GM21737 (cell line): ENCODE data around the gene HOXC9.
"Not testable (repeated sequence)": the region's sequence is repeated elsewhere in the genome, so short reads cannot be mapped to it uniquely, and the experiment has no call there.

Experiments
- ATAC-seq: cut with Tn5 transposase; IDR thresholded peaks from one replicate; pipeline ENCODE4 v1.9.1; 2021; ENCODE audit warnings: mild to moderate bottlenecking, moderate library complexity; ENCODE audit not compliant: unreplicated experiment

Gene HOXC9

GRCh38 chr12:54036620-54037359 lies 36.8 kb downstream of the HOXC9 start:
- no peak for ATAC-seq

DNA sequence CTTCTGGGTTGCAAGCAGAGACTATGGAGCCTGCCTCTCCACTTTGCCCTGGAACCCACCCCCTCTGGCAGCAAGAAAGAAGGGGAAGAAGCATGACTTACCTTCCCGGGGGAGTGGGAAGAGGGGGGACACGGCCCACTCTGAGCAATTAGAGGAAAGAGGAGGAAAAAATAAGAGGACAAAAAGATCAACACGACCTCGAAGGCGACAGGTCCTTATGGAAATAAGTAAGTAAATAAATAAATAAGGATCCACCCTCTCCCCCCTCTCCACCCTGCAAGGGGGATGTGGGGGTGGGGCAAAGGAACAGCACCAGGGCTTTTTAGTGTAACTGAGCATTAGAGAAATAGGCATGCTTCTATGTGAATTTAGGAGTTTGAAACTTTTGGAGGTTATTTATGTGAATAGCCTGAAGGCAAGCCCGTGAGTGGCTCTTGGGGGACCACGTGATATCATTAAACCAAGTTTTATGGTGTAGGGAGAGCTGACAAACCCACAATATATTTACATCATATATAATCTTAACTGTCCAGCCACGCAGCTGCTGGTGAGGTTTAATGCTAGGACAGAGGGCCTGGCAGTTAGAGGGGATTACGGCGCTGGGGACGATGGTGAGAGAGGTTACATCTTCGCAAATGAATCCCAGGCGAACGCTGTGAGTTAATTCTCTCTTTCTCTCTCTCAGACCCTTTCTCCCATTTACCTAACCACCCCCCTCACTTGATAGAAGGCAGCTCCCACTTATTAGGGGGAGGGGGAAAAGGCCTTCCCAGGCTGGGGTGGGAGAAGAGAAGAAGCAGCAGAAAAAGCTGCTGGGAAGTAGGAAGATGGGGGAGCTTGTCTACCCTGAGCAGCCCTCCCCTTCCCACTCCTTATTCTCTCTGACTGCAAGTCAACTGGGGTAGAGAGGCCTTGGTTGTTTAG lies 37.7 kb downstream of the HOXC9 start:
- no peak for ATAC-seq

DNA sequence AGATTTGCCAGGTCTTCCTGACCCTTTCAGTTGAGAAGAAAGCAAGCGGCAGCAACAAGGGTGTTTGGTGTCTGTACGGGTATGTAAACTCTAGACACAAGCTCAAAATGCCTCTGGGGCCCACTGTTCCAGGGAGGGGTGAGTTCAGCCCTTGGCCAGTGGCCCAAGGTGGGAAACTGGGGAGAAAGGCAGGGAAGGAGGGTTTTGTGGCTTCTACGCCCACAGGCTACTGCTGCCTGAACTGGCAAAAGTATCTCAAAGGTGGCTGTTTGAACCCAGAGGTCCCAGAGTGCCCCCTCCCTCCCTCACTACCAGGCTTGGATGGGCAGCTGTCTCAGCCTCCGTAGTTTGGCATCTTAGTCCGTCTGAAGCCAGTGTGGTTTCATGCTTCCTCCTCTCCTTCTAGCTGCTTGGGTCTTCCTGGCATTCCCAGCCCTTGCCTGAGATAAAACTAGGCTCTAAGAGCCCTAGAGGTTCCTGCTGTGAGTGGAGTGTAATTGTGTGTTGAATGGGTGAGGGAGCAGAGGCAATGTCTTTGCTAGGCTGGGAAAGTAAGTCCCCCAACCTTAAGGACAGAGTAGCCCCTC lies 38.4 kb downstream of the HOXC9 start:
- ATAC-seq: no peak

DNA sequence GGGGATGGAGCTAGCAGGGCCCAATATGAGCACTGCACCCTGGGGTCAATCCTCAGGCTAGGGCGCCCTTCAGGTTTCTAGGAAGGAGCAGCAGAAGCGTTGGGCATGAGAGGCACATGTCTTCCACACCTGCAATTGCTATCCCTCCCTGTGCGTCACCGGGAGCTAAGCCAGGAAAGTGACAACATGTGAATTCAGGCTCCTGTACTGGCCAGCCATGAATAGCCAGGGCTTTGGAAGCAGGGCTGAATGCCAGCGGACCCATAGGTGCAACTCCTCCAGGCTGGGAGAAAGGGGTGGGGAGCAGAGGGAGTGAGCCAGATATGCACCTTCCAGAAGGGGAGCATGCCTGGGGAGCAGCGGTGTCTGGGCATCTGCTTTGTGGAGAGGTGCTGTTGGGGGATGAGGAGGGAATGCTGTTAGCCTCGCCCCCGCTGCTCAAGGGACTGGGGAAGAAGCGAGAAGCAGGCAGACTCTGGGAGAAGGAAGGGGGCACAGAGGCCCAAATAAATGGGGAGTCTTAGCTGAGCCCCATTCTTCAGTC lies 39.0 kb downstream of the HOXC9 start:
- ATAC-seq: no peak

GRCh38 chr12:54039417-54040147 lies 39.6 kb downstream of the HOXC9 start:
- no peak for ATAC-seq

DNA sequence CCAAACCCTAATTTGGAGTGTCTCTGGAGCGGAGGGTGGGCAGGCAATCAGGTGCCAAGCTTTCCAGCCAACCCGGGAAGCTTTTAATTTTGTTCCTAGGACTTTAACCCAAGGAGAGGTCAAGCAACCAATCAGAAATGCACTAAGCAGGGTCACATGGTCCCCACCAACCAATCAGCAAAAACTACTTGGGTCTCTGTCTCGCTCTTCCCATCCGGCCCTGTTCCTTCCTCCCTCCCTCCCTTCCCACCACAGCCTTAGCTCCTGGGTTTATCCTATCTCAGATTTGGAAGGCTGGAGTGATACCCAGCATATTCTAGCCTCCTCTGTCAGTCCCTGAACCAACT lies 40.2 kb downstream of the HOXC9 start:
- ATAC-seq: no peak

DNA sequence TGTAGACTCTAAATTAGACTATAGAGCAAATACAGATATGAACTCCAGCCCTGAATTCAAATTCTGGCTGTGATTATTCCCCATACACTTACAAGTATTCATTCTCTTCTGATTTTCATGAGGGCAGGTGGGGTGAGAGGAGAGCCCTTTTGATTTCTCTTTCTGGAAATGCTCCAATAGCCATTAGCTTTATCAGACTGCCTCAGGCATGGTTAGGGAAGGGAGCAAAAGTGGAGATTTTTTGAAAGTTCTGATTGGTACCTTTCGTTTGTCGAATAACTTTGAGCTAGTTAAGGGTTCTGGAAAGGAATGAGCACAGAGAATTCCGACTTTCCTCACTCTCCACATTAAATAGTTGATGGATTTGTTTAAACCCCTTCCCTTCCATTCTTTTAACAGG lies 40.7 kb downstream of the HOXC9 start:
- ATAC-seq: no peak

GRCh38 chr12:54041097-54041690 lies 41.2 kb downstream of the HOXC9 start:
- no peak for ATAC-seq

- not testable (repeated sequence) for ATAC-seq
Measured at GRCh38 chr12:54042033-54042432, 42.1 kb downstream of the HOXC9 start.

GRCh38 chr12:54042970-54043853 lies 43.3 kb downstream of the HOXC9 start:
- ATAC-seq: no peak

GRCh38 chr12:54044425-54045103 lies 44.6 kb downstream of the HOXC9 start:
- ATAC-seq: no peak

- no peak for ATAC-seq
Measured at GRCh38 chr12:54045401-54045800, 45.4 kb downstream of the HOXC9 start.

DNA sequence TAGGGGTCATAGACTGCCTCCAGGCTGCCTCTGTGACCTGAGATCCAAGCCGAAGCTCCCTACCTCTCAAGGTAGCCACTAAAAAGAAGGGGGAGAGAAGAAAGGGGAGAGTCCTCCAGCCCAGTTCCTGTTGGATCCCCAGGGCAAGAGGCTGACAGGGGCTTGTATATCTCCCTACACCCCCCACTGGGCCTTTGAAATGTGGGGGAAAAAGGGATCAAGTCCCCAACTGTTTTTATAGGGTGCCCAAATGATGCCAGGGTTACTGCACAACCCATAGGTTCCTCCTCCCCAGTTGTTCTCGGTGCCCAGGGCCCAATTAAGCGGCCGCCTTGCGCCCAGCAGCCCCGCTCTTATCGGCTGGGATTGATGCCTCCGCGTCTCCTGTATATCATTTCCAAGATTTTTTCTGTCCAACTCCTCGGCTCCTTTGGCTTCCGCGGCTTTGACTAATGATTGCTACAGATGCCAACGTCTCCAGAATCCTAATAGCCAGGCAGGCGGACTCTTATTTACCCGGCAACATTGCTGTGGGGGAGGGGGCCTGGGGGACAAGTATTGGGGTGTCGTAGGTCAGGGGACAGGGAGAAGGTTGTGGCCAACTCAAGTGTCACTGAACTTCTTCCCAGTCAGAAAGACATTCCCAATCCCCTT lies 46.0 kb downstream of the HOXC9 start:
- ATAC-seq: no peak

- ATAC-seq: no peak
Measured at GRCh38 chr12:54046809-54047159, 46.8 kb downstream of the HOXC9 start.

DNA sequence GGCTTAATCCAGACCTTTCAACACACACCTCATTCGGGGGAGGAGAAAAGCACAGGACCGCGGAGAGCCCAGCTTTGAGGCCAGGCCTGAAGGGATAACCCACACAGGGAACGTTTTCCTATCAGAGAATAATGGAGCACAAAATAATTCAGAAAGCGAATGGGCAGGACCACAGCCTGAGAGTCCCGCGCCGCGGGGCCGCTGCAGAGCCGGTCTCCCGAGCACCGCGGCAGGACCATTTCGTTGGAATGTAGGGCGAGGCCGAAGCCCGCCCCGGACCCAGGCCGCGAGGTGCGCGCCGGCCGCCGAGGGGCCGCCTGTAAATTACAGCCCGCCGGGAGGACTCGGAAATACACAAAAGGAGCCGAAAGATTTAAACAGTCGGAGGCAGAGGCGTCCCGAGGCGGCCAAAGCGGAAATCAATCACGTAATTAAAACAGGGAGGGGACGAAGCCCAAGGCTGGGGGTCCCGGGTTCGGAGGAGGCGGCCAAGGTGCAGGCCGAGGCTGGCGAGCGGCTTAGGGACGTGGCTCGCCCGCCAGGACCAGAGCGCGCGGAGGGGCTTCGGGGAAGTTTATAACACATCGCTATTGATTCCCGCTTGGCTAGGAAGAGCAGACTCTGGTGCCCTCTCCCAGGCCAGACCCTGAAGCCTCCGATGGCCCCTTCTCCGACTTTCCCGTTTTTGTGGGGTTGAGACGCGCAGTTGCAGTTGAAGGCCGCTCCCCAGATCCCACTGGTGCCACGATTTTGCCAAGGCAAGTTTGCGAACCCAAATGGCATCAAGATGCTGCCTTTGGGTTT lies 47.4 kb downstream of the HOXC9 start:
- no peak for ATAC-seq

DNA sequence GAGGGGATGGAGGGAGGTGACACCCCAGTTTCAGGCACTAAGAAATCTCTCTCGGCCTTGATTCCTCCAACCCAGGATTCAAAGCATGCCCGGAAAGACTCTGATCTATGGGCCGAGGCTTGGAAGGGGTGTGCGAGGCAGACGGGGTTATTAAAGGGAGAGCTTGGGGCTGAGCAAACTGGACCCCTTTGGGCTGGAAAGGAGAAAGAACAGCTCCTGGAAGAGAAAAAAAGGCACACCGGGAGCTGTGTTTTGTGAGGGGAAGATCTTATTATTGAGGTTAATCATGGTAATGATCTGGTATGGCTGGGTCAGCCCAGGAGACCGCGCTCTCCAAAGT lies 48.0 kb downstream of the HOXC9 start:
- ATAC-seq: no peak

DNA sequence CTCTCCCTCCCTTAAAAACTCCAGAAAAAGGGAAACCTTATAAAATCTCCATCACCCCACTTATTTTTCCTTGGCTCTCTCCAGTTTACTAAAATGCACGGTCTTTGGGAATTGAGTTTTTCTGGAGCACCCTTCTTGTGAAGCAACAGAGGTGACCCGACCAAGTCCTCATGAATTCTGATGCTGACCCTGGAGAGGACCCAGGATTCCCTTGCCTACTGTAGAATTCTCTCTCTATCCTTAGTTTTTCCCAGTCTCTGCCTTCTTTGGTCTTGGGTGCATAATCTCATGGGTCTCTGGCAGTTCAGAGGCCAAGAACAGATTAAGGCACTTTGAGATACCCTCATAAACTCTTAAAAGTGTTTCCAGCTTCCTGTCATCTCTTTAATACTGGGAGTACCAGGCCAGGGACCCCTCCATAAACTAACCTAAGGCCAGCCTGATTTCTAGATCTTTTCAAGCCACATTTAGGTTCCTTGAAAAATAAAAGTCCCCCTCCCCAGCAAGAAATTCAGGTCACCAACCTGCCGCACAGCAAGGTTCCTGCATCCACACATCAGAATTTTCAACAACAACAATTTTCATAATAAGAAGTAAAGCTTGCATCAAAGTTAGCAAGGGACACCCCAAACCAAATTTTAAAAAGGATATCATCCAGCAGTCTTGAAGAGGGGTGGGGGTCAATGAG lies 48.6 kb downstream of the HOXC9 start:
- no peak for ATAC-seq
